ENCODE data around the gene HAUS1. TPM values are rescaled to one million over a fixed set of nuclear protein-coding genes. Genes with fewer than 3 reads are reported as not detected.
"Not testable (repeated sequence)": the region's sequence is repeated elsewhere in the genome, so short reads cannot be mapped to it uniquely, and the experiment has no call there.

Gene HAUS1
- total RNA-seq, 2 experiments from 2014 or later = 59.2 to 63.2 TPM

DNA sequence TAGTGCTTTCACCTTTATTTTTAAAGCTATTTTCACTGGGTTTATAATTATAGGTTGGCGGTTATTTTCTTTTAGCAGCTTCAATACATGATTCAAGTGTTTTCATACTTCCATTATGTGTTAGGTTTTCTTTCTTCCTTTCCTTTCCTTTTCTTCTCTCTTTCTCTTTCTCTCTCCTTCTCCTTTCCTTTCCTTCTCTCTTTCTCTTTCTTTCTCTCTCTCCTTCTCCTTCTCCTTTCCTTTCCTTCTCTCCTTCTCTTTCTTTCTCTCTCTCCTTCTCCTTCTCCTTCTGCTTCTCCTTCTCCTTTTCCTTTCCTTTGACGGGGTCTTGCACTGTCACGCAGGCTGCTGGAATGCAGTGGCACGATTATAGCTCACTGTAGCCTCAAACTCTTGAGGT lies 36.0 kb downstream of the HAUS1 start:
- Mint-ChIP-seq H3K4me1 (no peaks in the 10 kb centered on the region), H3K27me3 (no peaks in the 10 kb centered on the region), H3K27ac (no peak overlapping the region), H3K36me3 (ENCODE audit: low read depth) (no peaks in the 10 kb centered on the region), H3K4me3 (no peak overlapping the region), H3K9me3 (no peaks in the 10 kb centered on the region)
- POLR2A ChIA-PET = interaction anchor here (1.1 kb wide), 1 partner anchor 9 kb away, joined by 3 read pairs; no protein-coding TSS in a partner anchor
- CTCF ChIA-PET = interaction anchor here (0.6 to 0.8 kb wide), 2 partner anchors 143 to 475 kb away, joined by 3 to 4 read pairs; no protein-coding TSS in a partner anchor
- no peak for DNase-seq

DNA sequence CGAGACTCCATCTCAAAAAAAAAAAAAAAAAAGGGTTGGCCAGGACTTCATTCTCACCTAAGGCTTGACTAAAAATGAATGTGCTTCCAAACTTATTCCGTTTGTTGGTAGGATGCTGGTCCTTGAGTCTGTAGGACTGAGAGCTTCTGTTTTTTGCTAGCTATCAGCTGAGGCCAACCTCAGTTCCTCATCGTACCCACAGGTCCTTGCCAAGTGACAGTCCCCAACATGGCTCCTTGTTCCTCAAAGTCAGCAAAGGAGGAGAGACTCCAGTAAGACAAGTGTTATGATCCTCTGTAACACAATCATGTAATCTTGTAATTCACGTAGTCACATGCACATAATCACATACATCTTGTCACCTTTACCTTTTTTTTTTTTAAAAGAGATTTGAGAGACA lies 37.0 kb downstream of the HAUS1 start:
- Mint-ChIP-seq H3K27ac (no peak overlapping the region), H3K9me3 (no peaks in the 10 kb centered on the region), H3K27me3 (no peaks in the 10 kb centered on the region), H3K4me1 (no peaks in the 10 kb centered on the region), H3K36me3 (ENCODE audit: low read depth) (no peaks in the 10 kb centered on the region), H3K4me3 (no peak overlapping the region)
- DNase-seq = no peak
- ChIA-PET CTCF (interaction anchor here (0.6 to 0.7 kb wide), 2 partner anchors 85 to 155 kb away, joined by 3 read pairs; no protein-coding TSS in a partner anchor), POLR2A (no interaction called here)

DNA sequence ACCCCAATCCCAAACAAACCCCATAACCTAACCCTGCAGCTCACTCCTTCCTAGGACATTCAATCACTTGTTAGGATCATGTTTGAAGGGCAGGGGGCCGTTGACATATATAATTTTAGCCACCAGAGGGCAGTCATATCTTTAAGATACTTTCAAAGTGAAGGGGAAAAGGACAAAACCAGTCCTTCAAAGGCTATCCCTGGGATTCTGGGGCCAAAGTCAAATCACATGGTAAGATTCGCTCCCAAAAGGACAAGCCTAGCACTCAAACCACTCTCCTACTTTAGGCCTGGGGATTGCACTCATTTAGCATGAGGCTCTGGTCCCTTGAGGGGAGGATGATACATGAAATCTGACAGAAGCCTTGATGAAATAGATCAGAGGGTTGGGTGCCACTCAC lies 44.6 kb downstream of the HAUS1 start:
- H3K4me3 Mint-ChIP-seq = no peak overlapping the region
- peaks cover 4% of the 10 kb centered on the region for H3K36me3 Mint-ChIP-seq (ENCODE audit: low read depth)
- peak overlapping the region; percentile 45 for H3K27ac Mint-ChIP-seq

GRCh38 chr18:46152436-46152807 lies 48.2 kb downstream of the HAUS1 start:
- Mint-ChIP-seq H3K27me3 (peaks cover 4% of the 10 kb centered on the region), H3K9me3 (peaks cover 2% of the 10 kb centered on the region), H3K4me1 (peaks cover 67% of the 10 kb centered on the region), H3K4me3 (no peak overlapping the region), H3K36me3 (ENCODE audit: low read depth) (peaks cover 21% of the 10 kb centered on the region), H3K27ac (no peak overlapping the region)
- POLR2A ChIA-PET = interaction anchor here (1.6 to 3.2 kb wide), 3 partner anchors 8 to 59 kb away, joined by 5 to 20 read pairs (median 6); a partner anchor contains a TSS
- CTCF ChIA-PET = interaction anchor here (0.5 to 10.1 kb wide), 2 partner anchors 22 to 55 kb away, joined by 5 to 160 read pairs; a partner anchor contains a TSS
- DNase-seq = no peak

More for the DNA sequence above, 44.6 kb downstream of the HAUS1 start:
- ChIA-PET CTCF (interaction anchor here (0.5 to 10.1 kb wide), 22 partner anchors 10 to 510 kb away, joined by 3 to 160 read pairs (median 4); partner anchors contain the start of gene LOXHD1), POLR2A (interaction anchor here (0.9 to 2.4 kb wide), 4 partner anchors 9 to 509 kb away, joined by 3 to 17 read pairs (median 4); partner anchors contain the start of gene LOXHD1)
- Mint-ChIP-seq H3K4me1 (peaks cover 34% of the 10 kb centered on the region), H3K27me3 (peaks cover 2% of the 10 kb centered on the region), H3K9me3 (no peaks in the 10 kb centered on the region)
- DNase-seq = peak; percentile 60

- CTCF ChIA-PET = interaction anchor here (0.5 to 10.1 kb wide), 2 partner anchors 22 to 56 kb away, joined by 5 to 160 read pairs; a partner anchor contains a TSS
- no peak for DNase-seq
- Mint-ChIP-seq H3K9me3 (peaks cover 5% of the 10 kb centered on the region), H3K4me3 (no peak overlapping the region), H3K36me3 (ENCODE audit: low read depth) (peaks cover 25% of the 10 kb centered on the region), H3K4me1 (peaks cover 71% of the 10 kb centered on the region), H3K27ac (no peak overlapping the region), H3K27me3 (peaks cover 6% of the 10 kb centered on the region)
- POLR2A ChIA-PET = interaction anchor here (1.7 to 3.2 kb wide), 2 partner anchors 21 to 59 kb away, joined by 5 to 20 read pairs; a partner anchor contains a TSS
Measured at GRCh38 chr18:46152808-46153617, 48.8 kb downstream of the HAUS1 start.

DNA sequence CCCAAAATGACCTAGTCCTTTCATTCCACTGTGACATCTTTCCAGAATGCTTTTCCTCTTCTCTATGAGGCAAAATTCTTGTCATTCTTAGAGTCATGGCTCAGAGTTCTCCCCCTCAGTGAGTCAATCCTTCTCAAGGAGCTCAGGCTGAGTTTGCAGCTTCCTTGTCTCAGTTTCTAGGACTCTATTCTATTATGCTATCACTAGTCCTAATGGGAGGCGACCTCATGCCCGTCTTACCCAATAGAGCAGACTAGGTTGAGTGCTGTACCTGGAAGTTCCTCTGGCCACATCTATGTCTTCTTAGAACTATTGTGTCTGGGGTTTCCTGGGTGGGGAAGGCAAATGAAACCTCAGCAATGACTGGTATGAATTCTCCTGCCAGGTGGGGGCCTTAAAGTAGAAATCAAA lies 51.5 kb downstream of the HAUS1 start:
- H3K9me3 Mint-ChIP-seq = peaks cover 5% of the 10 kb centered on the region

DNA sequence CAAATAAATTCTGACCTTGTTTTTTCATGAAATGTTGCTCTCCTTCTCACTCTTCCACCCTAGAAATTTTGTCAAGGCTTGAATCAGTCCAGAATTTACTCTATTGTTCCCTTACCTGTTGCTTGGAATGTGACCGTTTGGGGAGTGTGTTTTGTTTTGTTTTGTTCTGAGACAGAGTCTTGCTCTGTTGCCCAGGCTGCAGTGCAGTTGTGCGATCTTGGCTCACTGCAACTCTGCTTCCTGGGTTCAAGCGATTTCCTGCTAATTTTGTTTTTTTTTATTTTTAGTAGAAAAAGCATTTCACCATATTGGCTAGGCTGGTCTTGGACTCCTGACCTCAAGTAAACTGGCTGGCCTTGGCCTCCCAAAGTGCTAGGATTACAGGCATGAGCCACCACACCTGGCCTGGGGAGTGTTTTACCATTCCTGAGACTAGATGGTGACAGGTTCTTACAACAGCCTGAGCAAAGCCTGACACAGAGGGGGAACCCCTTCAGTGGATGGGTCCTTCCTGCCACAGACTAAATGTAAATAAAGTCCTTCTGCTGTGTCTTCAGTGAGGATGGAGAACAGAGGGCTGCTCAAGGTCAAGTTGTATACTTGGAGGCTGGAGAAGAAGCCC lies 52.0 kb downstream of the HAUS1 start:
- POLR2A ChIA-PET = interaction anchor here (0.8 to 9.7 kb wide), 11 partner anchors 9 to 188 kb away, joined by 3 to 128 read pairs (median 7); partner anchors contain the start of gene ATP5F1A
- Mint-ChIP-seq H3K9me3 (peaks cover 5% of the 10 kb centered on the region), H3K36me3 (ENCODE audit: low read depth) (peaks cover 32% of the 10 kb centered on the region), H3K4me1 (peaks cover 74% of the 10 kb centered on the region), H3K27ac (peak overlapping the region; percentile 98), H3K4me3 (peak overlapping the region; percentile 49), H3K27me3 (peaks cover 6% of the 10 kb centered on the region)
- CTCF ChIA-PET = interaction anchor here (1.4 to 10.1 kb wide), 3 partner anchors 17 to 502 kb away, joined by 6 to 160 read pairs (median 92); a partner anchor contains a TSS
- peak; percentile 51 for DNase-seq

More for the DNA sequence above, 51.5 kb downstream of the HAUS1 start:
- DNase-seq = peak; percentile 74
- CTCF ChIA-PET = interaction anchor here (1.0 to 10.1 kb wide), 3 partner anchors 19 to 502 kb away, joined by 3 to 160 read pairs (median 6); a partner anchor contains a TSS
- Mint-ChIP-seq H3K36me3 (ENCODE audit: low read depth) (peaks cover 32% of the 10 kb centered on the region), H3K4me1 (peaks cover 71% of the 10 kb centered on the region), H3K27me3 (peaks cover 6% of the 10 kb centered on the region), H3K4me3 (peak overlapping the region; percentile 49), H3K27ac (peak overlapping the region; percentile 98)
- POLR2A ChIA-PET = interaction anchor here (0.6 to 9.7 kb wide), 13 partner anchors 9 to 189 kb away, joined by 3 to 128 read pairs (median 4); partner anchors contain the start of gene ATP5F1A

DNA sequence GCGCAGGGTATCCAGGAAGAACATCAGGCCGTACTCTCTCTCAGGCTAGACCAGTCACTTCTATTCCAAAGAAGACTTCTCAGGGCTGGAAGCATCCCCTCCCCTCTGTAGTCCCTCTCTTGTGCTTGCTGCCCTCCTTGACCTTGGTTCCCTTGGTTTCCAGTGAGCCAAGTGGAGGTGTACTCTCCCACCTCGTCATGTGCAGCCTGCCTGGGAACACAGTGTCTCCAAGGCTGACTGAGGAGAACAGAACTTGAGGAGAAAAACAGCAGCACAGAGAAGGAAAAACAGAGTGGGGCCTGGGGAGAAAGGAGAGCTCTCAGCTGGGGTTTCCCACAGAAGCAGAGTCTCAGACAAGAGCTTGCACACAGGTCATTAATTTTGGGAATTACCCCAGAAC lies 52.7 kb downstream of the HAUS1 start:
- H3K9me3 Mint-ChIP-seq = peaks cover 5% of the 10 kb centered on the region
- H3K4me1 Mint-ChIP-seq = peaks cover 74% of the 10 kb centered on the region
- peak overlapping the region; percentile 38 for H3K4me3 Mint-ChIP-seq
- H3K27me3 Mint-ChIP-seq = peaks cover 6% of the 10 kb centered on the region
- CTCF ChIA-PET = interaction anchor here (1.1 to 4.5 kb wide), 3 partner anchors 8 to 501 kb away, joined by 4 to 92 read pairs (median 20); a partner anchor contains a TSS
- H3K27ac Mint-ChIP-seq = peak overlapping the region; percentile 98
- H3K36me3 Mint-ChIP-seq (ENCODE audit: low read depth) = peaks cover 32% of the 10 kb centered on the region
- DNase-seq = no peak
- POLR2A ChIA-PET = interaction anchor here (1.4 to 9.7 kb wide), 7 partner anchors 10 to 93 kb away, joined by 3 to 128 read pairs (median 7); partner anchors contain the start of gene ATP5F1A

DNA sequence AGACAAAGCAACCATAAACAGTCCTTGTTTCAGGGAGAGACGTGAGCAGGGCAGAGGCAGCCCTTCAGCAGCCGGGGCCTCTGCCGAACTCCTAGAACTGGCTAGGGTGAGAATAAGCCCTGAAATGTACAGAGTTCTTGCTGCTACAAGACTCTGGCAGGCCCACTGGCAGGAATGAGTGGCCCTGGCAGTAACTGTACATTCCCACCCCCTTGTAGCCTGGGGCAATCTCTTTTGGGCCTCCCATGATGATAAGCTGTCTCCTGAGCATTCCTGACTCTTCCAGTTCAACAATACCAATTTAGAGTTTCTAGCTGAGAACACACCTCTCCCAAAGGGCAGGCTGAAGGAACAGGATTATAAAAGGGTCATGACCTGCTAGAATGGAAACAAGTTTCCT lies 54.3 kb downstream of the HAUS1 start:
- peaks cover 3% of the 10 kb centered on the region for H3K27me3 Mint-ChIP-seq
- no peak overlapping the region for H3K27ac Mint-ChIP-seq
- H3K36me3 Mint-ChIP-seq (ENCODE audit: low read depth) = peaks cover 28% of the 10 kb centered on the region
- no peak for DNase-seq
- peaks cover 73% of the 10 kb centered on the region for H3K4me1 Mint-ChIP-seq
- CTCF ChIA-PET = interaction anchor here (0.6 to 4.5 kb wide), 4 partner anchors 10 to 979 kb away, joined by 3 to 92 read pairs (median 12); a partner anchor contains a TSS
- H3K9me3 Mint-ChIP-seq = peaks cover 5% of the 10 kb centered on the region
- POLR2A ChIA-PET = interaction anchor here (1.0 to 9.7 kb wide), 3 partner anchors 8 to 92 kb away, joined by 3 to 128 read pairs (median 7); a partner anchor contains a TSS
- no peak overlapping the region for H3K4me3 Mint-ChIP-seq

- DNase-seq = no peak
- ChIA-PET CTCF (interaction anchor here (1.0 to 4.5 kb wide), 6 partner anchors 9 to 184 kb away, joined by 3 to 92 read pairs (median 4); a partner anchor contains a TSS), POLR2A (interaction anchor here (0.7 to 9.7 kb wide), 3 partner anchors 9 to 51 kb away, joined by 3 to 128 read pairs (median 6); a partner anchor contains a TSS)
- Mint-ChIP-seq H3K4me1 (peaks cover 58% of the 10 kb centered on the region), H3K27me3 (peaks cover 3% of the 10 kb centered on the region), H3K4me3 (no peak overlapping the region), H3K36me3 (ENCODE audit: low read depth) (peaks cover 18% of the 10 kb centered on the region), H3K9me3 (peaks cover 5% of the 10 kb centered on the region), H3K27ac (peak overlapping the region; percentile 67)
Measured at GRCh38 chr18:46160050-46160798, 56.0 kb downstream of the HAUS1 start.

DNA sequence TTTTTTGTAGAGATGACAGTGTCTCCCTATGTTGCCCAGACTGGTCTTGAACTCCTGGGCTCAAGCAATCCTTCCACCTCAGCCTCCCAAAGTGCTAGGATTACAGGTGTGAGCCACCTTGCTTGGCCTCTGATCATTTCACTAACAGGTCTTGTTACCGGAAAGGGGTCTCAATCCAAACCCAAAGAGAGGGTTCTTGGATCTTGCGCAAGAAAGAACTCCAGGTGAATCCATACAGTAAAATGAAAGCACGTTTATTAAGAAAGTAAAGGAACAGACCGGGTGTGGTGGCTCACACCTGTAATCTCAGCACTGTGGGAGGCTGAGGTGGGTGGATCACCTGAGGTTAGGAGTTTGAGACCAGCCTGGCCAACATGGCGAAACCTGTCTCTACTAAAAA lies 56.7 kb downstream of the HAUS1 start:
- H3K4me1 Mint-ChIP-seq = peaks cover 52% of the 10 kb centered on the region
- H3K36me3 Mint-ChIP-seq (ENCODE audit: low read depth) = peaks cover 16% of the 10 kb centered on the region
- not testable (repeated sequence) for H3K9me3 Mint-ChIP-seq, DNase-seq, H3K27me3 Mint-ChIP-seq, H3K4me3 Mint-ChIP-seq
- CTCF ChIA-PET = interaction anchor here (1.1 to 4.5 kb wide), 5 partner anchors 8 to 13 kb away, joined by 3 to 92 read pairs (median 20); a partner anchor contains a TSS
- peak overlapping the region; percentile 67 for H3K27ac Mint-ChIP-seq
- POLR2A ChIA-PET = interaction anchor here (1.3 to 9.7 kb wide), 2 partner anchors 9 to 13 kb away, joined by 6 to 128 read pairs; a partner anchor contains a TSS

Data from activated CD4-positive, alpha-beta memory T cell treated with anti-CD3 and anti-CD28 coated beads, Interleukin-2, amount 10 ng/mL, durations not matched to agents 7 days and 5 days (primary cell).